Right ventricle myocardium inferior (tissue), 1 donor: ENCODE results near the gene PHF20. TPM values are rescaled to one million over a fixed set of nuclear protein-coding genes. Genes with fewer than 3 reads are reported as not detected.
A peak's percentile ranks its signal among the peaks of the same experiment; 100 is the strongest.
"Not testable (repeated sequence)": the region's sequence is repeated elsewhere in the genome, so short reads cannot be mapped to it uniquely, and the experiment has no call there.

Experiments used
- ATAC-seq: fragments of 200-7000 bp; cut with Tn5 transposase; one replicate; pipeline ENCODE4 v1.9.1; 2020; ENCODE audit warnings: mild to moderate bottlenecking, moderate library complexity
- DNase-seq: peaks from one replicate; pipeline ENCODE4 v3.0.0; 2021; ENCODE audit errors: missing footprints
- intact Hi-C: fragments of 100-400 bp; cut with DNase I; formaldehyde crosslinking; loops from one replicate; pipeline ENCODE4 v1.11.0; 2022
- total RNA-seq: library from RNA; stranded (reverse); fragmentation: NEBNext Ultra II Directional; extraction: Animal tissue kit (Norgen Biotek cat#: 25700); gene quantifications from one replicate; pipeline ENCODE4 v1.2.1, GENCODE V29; 2021
- donor health status: DM: no; HTN: yes; CAD: no; lungs with severe emphysema.

Gene PHF20
- total RNA-seq, 1 donor from 2014 or later, result 36.7 TPM

DNA sequence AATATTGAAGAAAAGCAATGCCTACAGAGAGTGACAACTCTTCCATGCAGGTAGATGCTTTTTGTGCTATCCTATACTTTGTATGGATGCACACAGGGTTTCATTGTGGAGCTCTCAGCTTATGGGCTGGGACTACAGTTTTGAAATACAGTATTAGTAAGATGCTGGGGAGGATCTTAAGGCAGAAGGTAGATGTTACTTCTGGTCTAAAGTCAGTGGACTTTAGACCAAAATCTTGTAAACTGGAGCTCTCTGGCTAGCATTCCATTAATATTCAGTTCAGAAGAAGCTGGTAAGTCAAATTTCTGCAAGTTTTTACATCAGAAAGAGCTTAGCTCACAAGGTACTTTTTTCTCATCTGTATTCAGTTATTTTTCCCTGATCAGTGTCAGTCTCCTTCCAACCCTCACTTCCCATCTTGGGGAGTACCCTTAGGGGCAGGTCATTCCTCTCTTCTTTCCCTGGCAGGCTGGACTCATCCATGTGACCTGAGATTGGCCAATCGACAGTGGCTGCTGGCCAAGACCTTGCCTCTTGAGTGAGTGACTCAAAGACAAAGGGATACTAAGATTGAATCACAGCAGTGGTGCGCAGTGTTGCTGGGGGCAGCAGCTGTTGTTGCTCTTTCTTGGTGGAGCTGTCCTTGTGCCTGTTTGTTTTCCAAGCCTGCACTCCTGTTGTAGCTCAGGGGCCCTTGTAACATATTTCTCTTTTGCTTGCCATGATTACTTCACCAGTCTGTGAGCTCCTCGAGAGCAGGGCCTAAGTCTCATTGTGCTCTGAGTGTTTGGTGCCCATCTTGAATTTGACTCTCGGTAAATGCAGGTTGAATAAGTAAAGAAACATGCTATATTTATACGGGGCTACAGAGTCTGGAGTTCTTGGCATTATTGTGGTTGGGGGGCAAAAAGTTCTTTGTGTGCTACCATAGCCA lies 2.8 kb upstream of the PHF20 start:
- DNase-seq (peak; percentile 96), ATAC-seq (peak; percentile 74)
- intact Hi-C loops, result no loop called here

DNA sequence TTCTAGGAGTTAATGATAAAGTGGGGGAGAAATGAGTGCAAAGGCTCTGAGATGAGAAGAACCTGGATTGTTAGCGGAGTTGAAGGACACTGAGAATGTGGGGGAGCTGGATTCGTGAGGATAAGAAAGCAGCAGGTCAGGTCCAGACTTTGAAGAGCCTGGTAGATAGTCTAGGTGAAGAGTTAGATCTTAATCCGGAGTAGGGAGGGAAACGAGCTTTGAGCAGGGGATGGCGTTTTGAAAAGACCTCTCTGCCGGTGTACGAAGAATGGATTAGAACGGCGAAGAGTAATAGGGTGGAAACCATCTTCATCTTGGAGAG lies 487 bp upstream of the PHF20 start:
- ATAC-seq, result no peak

DNA sequence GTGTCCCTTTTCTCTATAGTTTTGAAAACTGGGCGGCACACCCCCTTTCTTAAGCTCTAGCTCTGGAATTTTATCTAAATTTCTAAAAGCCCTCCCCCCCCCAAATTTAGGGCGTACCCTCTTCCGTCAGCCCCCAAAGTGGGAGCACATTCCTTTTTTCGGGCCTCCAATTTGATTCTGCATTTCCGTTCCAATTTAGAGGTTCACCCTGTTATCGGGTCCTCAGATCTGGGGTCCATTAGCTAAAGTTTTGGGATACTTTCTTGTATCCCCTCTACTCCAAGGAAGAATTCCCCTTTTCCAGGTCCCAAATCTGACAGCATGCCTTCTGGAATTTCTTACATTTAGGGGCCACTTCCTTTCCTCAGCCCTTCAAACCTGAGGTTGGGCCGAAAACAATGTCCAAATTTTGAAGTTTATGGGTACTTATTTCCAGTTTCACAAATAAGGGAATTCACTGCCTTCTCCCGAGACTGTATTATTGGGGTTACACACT lies 796 bp downstream of the PHF20 start:
- intact Hi-C loops, result no loop called here
- ATAC-seq (no peak), DNase-seq (no peak)

More for the DNA sequence above, 487 bp upstream of the PHF20 start:
- intact Hi-C loops, result loop anchor here (1.0 kb wide), 1 partner anchor 29 kb away; the partner anchor contains the start of gene RBM39
- DNase-seq, result no peak

DNA sequence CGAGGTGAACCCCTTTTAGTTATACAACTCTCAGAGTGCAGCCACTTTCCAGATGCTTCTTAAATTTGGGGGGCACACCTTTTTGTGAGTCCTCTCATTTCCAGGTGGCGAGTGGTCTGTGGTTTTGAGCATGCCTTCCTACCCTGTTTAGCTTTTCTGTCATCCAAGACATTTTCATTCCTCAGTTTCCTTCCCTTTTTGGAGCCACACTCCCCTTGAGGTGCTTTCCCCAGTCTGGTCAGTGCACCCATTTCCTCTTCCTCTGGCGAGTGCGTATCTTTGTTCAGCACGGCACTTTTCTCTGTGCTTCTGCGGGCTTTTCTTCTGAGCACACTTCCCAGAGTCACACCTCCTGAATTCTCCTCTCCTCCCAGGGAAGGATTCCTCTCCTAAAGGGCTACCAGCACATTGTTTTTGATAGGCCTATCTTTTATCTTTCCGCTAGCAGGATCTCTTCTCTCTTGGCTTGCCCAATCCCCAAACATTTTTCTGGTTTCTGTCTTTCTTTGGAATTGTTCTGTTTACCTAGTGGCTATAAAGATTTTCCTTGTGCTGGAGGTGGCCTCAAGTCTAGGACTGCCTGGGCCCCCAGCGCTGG lies 1.4 kb downstream of the PHF20 start:
- ATAC-seq (no peak), DNase-seq (no peak)
- intact Hi-C loops, result no loop called here

DNA sequence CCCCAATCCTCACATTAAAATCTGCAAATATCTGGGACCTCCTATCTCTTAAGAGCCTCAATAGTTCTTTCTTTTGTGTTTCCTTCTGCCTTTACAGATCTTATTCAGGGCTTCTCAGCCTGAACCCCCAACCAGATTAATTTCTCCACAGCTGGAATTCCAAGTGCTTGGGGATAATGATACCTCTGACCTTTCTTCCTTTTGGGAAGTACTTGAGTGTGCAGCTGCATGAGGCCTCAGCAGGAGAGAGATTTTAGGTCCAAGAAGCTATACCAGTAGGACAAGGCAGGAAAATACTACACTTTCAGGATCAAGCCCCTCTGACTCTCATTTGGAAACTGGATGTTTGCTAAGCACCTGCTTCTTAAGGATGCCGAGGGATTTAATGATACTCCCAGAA lies 2.6 kb downstream of the PHF20 start:
- no peak for ATAC-seq
- no peak for DNase-seq
- intact Hi-C loops, result no loop called here

DNA sequence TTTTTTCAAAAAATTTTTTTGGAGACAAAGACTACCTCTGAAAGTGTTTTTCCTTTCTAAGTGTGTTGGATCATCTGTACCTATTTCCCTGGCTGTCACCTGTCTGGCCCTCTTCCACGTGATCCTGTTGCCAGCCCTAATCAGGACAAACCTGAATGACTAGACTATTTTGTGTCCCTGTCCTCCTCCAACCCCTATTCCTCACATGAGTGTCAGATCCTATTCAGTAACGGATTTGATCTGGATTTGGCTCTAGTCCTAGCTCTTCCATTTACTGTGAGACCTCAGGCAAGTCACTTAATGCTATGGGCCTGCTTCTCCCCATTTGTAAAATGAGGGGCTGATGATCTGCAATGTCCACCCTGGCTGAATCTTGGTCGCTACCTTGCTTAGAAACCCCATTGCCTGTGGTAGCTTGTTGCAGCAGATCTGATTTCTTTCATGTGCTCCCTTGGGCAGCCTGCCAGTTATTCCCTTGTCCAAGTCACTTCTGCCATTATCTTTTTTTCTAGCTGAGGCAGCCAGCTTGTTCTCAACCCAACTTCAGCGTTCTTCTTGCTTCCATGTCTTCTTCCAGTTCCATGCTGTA lies 4.8 kb downstream of the PHF20 start:
- ATAC-seq, result no peak
- DNase-seq, result no peak
- intact Hi-C loops, result loop anchor here (5.0 kb wide), 1 partner anchor 41 kb away; no protein-coding TSS in a partner anchor

DNA sequence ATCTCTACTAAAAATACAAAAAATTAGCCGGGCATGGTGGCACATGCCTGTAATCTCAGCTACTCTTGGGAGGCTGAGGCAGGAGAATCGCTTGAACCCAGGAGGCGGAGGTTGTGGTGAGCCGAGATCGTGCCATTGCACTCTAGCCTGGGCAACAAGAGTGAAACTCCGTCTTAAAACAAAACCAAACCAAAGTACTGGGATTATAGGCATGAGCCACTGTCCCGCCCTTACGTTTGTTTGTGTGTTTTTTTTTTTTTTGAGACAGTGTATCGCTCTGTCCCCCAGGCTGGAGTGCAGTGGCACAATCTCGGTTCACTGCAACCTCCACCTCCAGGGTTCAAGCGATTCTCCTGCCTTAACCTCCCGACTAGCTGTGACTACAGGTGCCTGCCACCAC lies 12.0 kb downstream of the PHF20 start:
- ATAC-seq, DNase-seq, intact Hi-C loops: not testable (repeated sequence)

DNA sequence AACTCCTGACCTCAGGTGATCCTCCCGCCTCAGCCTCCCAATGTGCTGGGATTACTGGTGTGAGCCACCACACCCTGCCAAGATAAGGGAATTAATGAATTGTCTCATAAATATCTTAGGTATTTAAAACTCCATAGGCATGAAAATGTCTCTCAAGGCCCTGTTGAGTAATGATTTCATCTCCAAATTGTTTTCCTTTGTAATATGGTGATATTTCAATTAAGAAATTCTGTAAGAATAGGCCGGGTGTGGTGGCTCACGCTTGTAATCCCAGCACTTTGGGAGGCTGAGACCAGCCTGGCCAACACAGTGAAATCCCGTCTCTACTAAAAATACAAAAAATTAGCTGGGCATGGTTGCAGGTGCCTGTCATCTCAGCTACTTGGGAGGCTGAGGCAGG lies 13.7 kb downstream of the PHF20 start:
- ATAC-seq, DNase-seq, intact Hi-C loops: not testable (repeated sequence)

DNA sequence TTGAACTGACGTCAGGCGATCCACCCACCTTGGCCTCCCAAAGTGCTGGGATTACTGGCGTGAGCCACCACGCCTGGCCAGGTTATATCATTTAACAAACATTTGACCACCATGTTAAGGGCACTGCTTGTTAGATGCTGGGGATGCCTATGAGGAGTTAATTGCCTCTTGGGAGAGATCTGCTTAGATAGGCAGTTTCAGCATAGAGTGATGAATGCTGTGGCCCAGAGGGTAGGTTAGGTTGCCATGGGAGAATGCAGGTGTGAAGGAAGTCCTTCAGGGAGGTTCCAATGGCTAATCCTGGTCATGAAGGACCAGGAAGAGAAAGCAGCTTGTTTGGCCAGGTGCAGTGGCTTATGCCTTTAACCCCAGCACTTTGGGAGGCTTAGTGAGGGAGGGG lies 17.0 kb downstream of the PHF20 start:
- DNase-seq (no peak), ATAC-seq (no peak)
- intact Hi-C loops, result no loop called here

DNA sequence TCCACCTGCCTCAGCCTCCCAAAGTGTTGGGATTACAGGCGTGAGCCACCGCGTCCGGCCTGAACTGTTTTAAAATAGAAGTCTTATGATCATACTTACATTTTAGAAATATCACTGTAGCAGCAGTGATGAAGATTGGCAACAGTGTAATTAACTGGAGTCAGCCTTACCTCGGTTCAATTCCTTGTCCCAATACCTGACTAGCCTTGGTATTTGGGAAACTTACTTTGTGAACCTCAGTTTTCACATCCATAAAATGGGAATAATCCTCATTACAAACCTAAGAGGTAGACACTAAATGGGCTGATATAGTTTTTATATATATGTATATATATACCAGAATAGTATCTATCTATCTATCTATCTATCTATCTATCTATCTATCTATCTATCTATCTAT lies 19.3 kb downstream of the PHF20 start:
- no peak for ATAC-seq
- DNase-seq, result no peak
- intact Hi-C loops, result no loop called here

DNA sequence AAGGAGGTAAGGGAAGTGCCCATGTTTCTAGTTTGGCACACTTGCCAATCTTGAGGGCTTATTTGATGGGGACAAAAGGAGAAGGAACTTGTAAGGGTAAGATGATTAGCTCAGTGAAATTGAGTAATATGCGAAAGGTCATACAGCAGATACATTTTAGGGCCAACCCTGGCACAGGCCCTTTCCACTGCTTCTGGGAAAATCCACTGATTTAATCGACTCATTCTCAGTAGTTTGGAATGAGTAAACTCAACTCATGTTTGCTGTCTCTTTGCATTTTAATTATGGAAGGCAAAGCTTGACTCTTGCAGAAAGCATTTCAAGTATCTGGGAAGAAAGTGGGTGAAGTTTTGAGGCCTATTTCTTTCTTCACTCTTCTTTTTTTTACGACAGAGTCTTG lies 20.0 kb downstream of the PHF20 start:
- DNase-seq, result no peak
- ATAC-seq, result no peak
- intact Hi-C loops, result no loop called here

DNA sequence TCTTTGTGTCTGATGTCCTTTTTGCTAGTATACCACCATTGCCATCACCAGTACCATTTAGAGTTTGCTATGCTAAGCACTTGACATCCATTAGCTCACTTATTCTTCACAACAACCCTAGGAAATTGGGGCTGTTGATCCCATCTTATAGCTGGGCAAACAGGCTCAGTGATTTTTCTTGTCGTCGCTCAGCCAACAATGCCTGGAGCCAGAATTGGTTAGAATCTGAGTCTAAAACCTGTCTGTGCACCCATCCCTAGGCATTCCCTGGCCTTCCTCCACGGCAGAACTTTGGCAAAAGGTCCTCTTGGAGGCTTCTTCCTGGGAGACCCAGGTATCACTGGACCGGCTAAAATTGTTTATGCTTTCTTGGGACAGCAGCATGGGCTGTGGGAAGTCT lies 20.9 kb downstream of the PHF20 start:
- ATAC-seq (no peak), DNase-seq (no peak)
- intact Hi-C loops, result no loop called here

DNA sequence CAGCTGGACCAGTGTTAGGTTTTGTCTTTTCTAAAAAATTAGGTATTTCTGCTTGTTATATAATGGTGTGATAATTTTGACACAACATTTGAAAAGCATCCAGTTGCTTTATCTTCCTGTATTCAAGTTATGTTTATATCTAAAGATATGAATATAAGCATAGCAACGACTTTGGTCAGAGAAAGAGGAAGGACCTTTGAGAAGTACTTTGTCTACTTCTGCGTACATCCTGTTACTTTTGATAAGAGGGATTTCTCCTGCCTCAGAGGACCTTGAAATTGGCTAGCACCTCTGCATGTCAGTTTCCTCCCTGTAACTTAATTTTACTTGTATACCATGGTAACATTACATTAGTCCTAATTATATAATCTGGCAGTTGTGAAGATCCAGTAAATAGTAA lies 24.8 kb downstream of the PHF20 start:
- peak; percentile 57 for ATAC-seq
- intact Hi-C loops, result no loop called here
- no peak for DNase-seq

DNA sequence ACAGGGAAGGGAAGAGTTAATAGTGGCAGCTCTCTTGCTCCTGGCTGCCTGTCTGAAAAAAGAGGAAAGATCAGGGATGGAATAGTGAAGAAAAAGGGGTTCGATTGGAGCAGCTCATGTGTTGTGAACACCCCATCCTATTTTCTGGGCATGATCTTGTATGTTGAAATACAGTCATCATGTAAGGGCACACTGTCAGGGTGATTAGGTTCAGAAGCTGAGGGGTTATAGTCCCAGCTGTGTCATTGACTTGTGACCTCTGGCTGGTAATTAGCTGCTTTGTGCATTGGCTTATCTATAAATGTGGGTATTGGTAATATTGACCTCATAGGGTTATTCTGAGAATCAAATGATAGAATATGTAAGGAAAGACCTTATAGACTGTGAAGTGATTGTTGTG lies 30.1 kb downstream of the PHF20 start:
- DNase-seq (no peak), ATAC-seq (no peak)
- intact Hi-C loops, result no loop called here

DNA sequence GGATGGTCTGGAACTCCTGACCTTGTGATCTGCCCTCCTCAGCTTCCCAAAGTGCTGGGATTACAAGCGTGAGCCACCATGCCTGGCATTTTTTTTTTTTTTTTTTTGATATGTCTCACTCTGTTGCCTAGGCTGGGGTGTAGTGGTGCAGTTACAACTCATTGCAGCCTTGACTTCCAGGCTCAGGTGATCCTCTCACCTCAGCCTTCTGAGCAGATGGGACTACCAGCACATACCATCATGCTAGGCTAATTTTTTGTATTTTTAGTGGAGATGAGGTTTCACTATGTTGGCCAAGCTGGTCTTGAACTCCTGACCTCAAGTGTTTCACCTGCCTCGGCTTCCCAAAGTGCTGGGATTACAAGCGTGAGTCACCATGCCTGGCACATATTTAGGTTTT lies 34.3 kb downstream of the PHF20 start:
- DNase-seq (no peak), ATAC-seq (no peak)
- intact Hi-C loops, result no loop called here

DNA sequence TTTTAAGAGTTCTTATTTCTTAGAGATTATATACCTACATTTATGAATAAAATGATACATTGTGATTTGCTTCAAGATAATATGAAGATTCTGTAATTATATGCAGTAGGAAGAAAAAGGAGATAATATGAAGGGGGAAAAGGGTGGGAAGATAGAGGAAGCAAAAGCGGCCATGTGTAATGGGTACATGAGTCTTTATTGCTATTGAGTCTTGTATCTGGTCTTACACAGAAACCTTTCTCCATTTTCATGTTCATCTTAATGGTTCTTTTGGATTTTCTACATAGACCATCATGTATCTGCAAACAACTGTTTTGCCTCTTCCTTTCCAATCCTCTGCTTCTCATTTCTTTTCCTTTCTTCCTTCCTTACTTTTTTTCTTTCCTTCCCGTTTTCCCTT lies 36.1 kb downstream of the PHF20 start:
- ATAC-seq (no peak), DNase-seq (no peak)
- intact Hi-C loops, result no loop called here

DNA sequence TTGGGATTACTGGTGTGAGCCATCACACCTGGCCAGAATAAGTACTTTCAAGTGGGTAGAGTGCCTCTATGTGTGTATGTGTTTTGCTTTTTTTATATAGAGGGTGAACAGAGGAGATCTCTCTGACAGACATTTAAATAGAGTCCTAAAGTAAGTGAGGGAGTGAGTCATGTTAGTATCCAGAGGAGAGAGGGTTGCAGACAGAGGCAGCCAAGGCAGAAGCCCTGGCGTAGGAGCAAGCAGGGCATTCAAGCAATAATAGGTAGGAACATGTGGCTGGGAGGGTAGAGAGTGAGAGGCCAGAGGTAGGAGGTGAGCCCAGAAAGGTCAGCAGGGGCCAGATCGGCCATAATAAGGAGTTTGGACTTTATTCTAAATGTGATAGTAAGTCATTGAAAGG lies 48.9 kb downstream of the PHF20 start:
- ATAC-seq, result peak; percentile 68
- intact Hi-C loops, result no loop called here
- DNase-seq, result no peak

DNA sequence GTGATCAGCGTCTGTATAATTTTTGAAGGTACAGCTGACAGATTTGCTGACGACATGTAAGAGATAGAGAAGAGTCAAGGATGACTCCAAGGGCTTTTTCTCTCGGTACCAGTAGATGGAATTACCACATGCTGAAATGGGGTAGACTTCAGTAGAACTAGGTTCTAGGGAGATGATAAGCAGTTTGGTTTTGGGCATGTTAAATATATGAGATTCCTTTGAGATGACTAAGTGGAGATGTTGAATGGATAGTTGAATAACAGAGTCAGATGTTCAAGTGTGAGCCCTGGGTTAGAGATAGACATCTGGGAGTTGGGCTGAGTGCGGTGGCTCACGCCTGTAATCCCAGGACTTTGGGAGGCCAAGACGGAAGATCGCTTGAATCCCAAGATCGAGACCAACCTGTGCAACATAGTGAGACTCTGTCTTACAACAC lies 50.0 kb downstream of the PHF20 start:
- intact Hi-C loops, result no loop called here
- DNase-seq (no peak), ATAC-seq (no peak)

DNA sequence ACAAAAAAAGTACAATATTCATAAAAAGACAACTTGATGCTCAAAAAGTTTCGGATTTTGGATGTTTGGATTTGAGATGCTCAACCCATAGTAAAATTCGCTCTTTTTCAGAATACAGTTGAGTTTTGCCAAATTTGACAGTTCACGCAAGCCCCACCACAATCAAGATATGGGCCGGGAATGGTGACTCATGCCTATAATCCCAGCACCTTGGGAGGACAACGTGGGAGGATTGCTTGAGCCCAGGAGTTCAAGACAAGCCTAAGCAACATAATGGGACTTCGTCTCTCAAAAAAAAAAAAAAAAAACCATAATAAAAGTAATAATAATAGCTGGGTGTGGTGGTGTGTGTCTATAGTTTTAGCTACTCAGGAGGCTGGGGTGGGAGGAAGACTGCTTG lies 51.3 kb downstream of the PHF20 start:
- intact Hi-C loops, result no loop called here
- no peak for DNase-seq
- no peak for ATAC-seq

DNA sequence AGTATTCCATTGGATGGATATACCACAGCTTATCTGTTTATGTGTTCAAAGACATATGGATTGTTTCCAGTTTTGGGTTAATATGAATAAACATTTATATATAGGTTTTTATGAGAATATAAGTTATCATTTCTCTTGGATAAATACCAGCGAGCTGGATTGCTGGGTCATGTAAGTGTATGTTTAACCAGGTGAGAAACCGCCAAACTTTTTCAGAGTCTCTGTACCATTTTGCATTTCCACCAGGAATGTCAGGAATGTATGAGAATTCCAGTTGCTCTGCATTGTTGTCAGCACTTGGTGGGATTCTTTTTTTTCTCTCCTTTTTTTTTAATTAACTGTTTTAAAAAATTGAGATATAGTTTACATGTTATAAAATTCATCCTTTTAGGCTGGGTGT lies 52.1 kb downstream of the PHF20 start:
- intact Hi-C loops, result no loop called here
- DNase-seq (no peak), ATAC-seq (no peak)
